Astrocyte of the spinal cord (primary cell): ENCODE measurements around the gene OSBPL9.

ENCODE experiments used
- DNase-seq: peaks from one replicate; pipeline ENCODE4 v3.0.0; 2011; ENCODE audit warnings: low read depth, low spot score
- H3K4me3 ChIP-seq: 2 replicates; pipeline ENCODE4 v1.5.1; 2011; ENCODE audit warnings: low read depth, mild to moderate bottlenecking, low read length, moderate library complexity
- CTCF ChIP-seq: IDR thresholded peaks from 2 replicates; pipeline ENCODE4 v1.5.1; 2012; ENCODE audit warnings: low read depth, mild to moderate bottlenecking, low read length, inconsistent platforms
- in situ Hi-C: cut with HindIII; loops from 2 replicates; pipeline ENCODE4 v1.10.0; 2017; ENCODE audit warnings: low sequenced_read_pairs

The OSBPL9 gene

DNA sequence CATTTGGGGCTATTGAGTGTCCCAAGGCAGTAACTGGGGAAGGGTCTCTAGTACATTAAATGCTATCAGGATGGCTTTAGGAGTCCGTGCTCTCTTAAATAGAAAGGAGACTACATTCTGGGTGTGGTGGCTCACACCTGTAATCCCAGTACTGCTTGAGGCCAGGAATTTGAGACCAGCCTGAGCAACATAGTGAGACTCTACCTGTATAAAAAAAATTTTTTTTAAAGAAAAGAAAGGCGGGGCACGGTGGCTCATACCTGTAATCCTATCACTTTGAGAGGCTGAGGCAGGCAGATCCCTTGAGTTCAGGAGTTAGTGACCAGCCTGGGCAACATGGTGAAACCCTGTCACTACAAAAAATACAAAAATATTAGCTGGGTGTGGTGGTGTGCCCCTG lies 21.5 kb downstream of the OSBPL9 start:
- DNase-seq = no peak
- TF ChIP-seq CTCF = no peak
- H3K4me3 ChIP-seq = no peak overlapping the region
- in situ Hi-C loops = no loop called here

GRCh38 chr1:51639694-51640093 lies 22.8 kb downstream of the OSBPL9 start:
- in situ Hi-C loops = no loop called here
- no peak for DNase-seq
- no peak for TF ChIP-seq CTCF
- no peak overlapping the region for H3K4me3 ChIP-seq

DNA sequence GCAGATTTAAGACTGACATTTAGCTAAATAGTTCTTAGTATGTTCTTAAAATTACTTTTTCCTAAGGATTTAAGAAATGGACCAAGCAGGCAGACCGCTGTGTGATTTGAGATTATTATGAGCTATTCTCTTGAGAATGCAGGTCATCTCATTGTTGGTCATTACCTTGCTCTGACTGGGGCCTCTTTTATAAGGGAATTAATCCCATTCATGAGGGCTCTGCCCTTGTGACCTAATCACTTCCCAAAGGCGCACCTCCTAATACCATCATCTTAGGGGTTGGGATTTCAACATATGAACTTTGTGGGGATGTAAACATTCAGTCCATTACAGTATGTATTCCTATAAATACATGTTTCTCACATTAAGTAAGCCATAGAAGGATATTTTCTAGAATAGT lies 24.2 kb downstream of the OSBPL9 start:
- no peak for DNase-seq
- in situ Hi-C loops = no loop called here
- no peak for TF ChIP-seq CTCF
- no peak overlapping the region for H3K4me3 ChIP-seq

DNA sequence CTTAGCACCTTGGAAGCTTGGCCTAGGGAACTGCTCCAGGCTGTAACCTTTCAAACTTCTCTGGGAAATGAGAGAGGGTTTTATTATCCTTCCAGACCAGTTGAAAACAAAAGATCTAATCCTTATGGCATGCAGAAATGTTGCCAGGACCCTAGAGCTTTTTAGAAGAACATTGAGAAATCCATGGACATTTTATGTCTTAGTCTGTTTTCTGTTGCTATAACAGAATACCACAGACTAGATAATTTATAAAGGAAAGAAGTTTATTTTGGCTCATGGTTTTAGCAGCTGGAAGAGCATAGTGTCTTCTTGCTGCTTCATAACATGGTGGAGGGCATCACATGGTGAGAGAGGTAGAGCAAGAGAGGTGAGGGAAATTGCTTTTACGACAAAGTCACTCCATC lies 25.8 kb downstream of the OSBPL9 start:
- in situ Hi-C loops = no loop called here
- no peak for TF ChIP-seq CTCF
- H3K4me3 ChIP-seq = no peak overlapping the region
- DNase-seq = peak; percentile 96

DNA sequence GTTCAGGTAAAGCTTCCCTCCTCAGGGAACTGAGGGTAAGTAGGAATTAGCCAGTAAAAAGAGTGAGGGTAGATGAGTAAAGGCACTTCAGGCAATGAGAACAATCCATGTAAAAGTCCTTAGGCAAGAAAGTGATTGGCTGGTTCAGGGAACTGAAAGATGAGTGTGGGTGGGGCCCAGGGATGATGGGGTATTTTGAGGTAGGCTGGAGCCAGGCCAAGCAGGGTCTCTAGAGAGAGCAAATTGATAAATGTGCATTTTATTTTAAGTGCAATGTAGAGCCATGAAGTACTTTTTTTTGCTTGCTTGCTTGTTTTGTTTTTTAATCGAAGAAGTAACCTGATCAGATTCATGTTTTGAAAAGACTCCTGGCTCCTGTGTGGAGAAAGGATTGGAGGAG lies 26.5 kb downstream of the OSBPL9 start:
- in situ Hi-C loops = no loop called here
- no peak for TF ChIP-seq CTCF
- no peak for DNase-seq
- H3K4me3 ChIP-seq = no peak overlapping the region

GRCh38 chr1:51644020-51644419 lies 27.1 kb downstream of the OSBPL9 start:
- DNase-seq = no peak
- H3K4me3 ChIP-seq = no peak overlapping the region
- TF ChIP-seq CTCF = no peak
- in situ Hi-C loops = no loop called here
